ENCODE measurements around the gene PSMC5.

PSMC5 gene

DNA sequence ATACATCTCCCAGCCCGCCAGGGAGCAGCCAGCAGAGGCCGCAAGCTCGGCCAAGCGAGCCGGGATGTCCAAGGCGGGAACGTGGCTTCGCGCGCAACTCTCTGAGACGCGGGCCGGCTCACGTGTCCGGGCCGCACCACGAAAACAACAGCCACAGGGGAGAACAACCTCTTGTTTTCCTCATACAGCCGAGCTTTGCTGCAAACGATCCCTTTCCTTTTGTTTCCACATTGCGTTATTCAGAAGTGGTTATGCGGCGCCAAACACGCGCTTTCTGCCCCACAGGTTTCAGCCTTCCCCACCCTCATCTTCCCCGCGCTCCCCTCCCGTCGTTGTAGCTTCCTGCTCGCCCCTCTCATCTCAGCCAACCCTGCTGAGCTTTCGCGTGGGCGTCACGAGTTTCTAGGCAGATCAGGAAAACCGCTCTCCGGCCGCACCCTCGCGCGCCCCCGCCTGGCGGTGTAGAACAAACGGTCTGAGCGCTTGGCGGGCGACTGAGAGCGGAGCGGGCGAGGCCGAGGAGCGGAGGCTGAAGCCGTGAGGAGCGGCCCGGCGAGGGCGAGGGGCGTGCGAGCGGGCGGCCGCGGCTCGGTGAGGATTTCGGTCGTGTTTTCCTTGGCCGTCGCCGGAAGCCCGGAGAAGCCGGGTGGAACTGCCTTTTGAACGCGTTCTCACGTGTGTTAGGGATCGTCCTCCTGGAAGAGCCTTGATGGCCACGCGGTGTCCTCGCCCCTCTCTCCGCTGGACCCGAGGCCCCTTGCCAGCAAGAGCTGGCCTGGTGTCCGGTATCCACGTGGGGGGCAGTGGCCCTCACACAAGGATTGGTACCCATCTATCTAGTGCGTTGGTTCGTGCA is 21.8 kb downstream of the PSMC5 start:
- TF ChIP-seq, protein P1, sequence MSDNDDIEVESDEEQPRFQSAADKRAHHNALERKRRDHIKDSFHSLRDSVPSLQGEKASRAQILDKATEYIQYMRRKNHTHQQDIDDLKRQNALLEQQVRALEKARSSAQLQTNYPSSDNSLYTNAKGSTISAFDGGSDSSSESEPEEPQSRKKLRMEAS (IDR thresholded peaks at IDR 0.05): peak; percentile 100
- TF ChIP-seq TCF12 (IDR thresholded peaks at IDR 0.05; ENCODE audit: low read depth) (0 out of 2 replicates have a peak, but pooled peaks have one; percentile 40), CREB1 (IDR thresholded peaks at IDR 0.05; ENCODE audit: low read depth) (peak; percentile 87), CEBPB (IDR thresholded peaks at IDR 0.05) (no peak), EP300 (IDR thresholded peaks at IDR 0.05; ENCODE audit: borderline replicate concordance) (peak; percentile 17; the same call in 1 of the 2 replicates), TEAD4 (IDR thresholded peaks at IDR 0.05) (no peak), ZBTB7A (IDR thresholded peaks at IDR 0.05; ENCODE audit: low read depth) (no peak)
- TF ChIP-seq, protein P2, sequence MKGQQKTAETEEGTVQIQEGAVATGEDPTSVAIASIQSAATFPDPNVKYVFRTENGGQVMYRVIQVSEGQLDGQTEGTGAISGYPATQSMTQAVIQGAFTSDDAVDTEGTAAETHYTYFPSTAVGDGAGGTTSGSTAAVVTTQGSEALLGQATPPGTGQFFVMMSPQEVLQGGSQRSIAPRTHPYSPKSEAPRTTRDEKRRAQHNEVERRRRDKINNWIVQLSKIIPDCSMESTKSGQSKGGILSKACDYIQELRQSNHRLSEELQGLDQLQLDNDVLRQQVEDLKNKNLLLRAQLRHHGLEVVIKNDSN (IDR thresholded peaks at IDR 0.05): peak; percentile 93

DNA sequence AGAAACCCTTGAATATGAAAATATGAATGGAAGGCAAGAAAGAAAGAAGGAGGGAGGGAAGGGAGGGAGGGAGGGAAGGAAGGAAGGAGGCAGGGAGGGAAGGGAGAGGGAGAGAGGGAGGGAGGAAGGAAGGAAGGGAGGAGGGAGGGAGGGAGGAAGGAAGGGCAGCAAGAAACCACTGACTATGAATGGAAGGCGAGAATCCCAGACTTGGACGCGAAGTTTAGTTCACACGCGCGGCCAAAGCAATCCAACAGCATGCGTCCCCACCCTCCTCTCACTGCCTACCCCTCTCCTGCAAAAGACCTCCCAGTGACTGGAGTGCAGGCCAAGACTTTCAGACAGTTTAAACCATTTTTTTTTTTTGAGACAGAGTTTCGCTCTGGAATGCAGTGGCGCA is 23.2 kb downstream of the PSMC5 start:
- TF ChIP-seq RAD21 (IDR thresholded peaks at IDR 0.05; ENCODE audit: low read depth) (no peak), TEAD4 (IDR thresholded peaks at IDR 0.05) (no peak), CREB1 (IDR thresholded peaks at IDR 0.05; ENCODE audit: low read depth) (no peak), TAF1 (IDR thresholded peaks at IDR 0.05; ENCODE audit: low read depth) (no peak), TCF12 (IDR thresholded peaks at IDR 0.05; ENCODE audit: low read depth) (no peak), EP300 (IDR thresholded peaks at IDR 0.05; ENCODE audit: borderline replicate concordance) (no peak), NFIC (IDR thresholded peaks at IDR 0.05) (no peak), YY1 (IDR thresholded peaks at IDR 0.05; ENCODE audit: low read depth) (no peak), EGR1 (IDR thresholded peaks at IDR 0.05) (no peak)
- TF ChIP-seq, protein P2 (IDR thresholded peaks at IDR 0.05): no peak
- TF ChIP-seq, protein P3, sequence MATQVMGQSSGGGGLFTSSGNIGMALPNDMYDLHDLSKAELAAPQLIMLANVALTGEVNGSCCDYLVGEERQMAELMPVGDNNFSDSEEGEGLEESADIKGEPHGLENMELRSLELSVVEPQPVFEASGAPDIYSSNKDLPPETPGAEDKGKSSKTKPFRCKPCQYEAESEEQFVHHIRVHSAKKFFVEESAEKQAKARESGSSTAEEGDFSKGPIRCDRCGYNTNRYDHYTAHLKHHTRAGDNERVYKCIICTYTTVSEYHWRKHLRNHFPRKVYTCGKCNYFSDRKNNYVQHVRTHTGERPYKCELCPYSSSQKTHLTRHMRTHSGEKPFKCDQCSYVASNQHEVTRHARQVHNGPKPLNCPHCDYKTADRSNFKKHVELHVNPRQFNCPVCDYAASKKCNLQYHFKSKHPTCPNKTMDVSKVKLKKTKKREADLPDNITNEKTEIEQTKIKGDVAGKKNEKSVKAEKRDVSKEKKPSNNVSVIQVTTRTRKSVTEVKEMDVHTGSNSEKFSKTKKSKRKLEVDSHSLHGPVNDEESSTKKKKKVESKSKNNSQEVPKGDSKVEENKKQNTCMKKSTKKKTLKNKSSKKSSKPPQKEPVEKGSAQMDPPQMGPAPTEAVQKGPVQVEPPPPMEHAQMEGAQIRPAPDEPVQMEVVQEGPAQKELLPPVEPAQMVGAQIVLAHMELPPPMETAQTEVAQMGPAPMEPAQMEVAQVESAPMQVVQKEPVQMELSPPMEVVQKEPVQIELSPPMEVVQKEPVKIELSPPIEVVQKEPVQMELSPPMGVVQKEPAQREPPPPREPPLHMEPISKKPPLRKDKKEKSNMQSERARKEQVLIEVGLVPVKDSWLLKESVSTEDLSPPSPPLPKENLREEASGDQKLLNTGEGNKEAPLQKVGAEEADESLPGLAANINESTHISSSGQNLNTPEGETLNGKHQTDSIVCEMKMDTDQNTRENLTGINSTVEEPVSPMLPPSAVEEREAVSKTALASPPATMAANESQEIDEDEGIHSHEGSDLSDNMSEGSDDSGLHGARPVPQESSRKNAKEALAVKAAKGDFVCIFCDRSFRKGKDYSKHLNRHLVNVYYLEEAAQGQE (IDR thresholded peaks at IDR 0.05; ENCODE audit: low read depth): no peak

DNA sequence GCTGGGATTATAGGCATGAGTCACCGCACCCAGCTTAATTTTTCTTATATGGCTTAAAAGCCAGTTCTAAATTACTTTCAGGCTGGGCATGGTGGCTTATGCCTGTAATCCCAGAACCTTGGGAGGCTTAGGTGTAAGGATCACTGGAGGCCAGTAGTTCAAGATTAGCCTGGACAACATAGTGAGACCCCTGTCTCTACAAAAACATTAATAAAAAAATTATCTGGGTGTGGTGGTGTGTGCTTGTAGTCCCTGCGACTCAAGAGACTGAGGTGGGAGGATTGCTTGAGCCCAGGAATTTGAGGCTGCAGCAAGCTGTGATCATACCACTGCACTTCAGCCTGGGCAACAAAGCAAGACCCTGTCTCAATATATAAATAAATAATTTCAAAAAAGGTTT is 26.0 kb downstream of the PSMC5 start:
- TF ChIP-seq FOXM1 (IDR thresholded peaks at IDR 0.05; ENCODE audit: borderline replicate concordance, low read depth) (no peak), CREB1 (IDR thresholded peaks at IDR 0.05; ENCODE audit: low read depth) (no peak), YY1 (IDR thresholded peaks at IDR 0.05; ENCODE audit: low read depth) (no peak), NFIC (IDR thresholded peaks at IDR 0.05) (no peak), TEAD4 (IDR thresholded peaks at IDR 0.05) (no peak), EGR1 (IDR thresholded peaks at IDR 0.05) (no peak), CEBPB (IDR thresholded peaks at IDR 0.05) (no peak), RAD21 (IDR thresholded peaks at IDR 0.05; ENCODE audit: low read depth) (no peak), TCF12 (IDR thresholded peaks at IDR 0.05; ENCODE audit: low read depth) (no peak), ZBTB7A (IDR thresholded peaks at IDR 0.05; ENCODE audit: low read depth) (no peak), EP300 (IDR thresholded peaks at IDR 0.05; ENCODE audit: borderline replicate concordance) (no peak)
- TF ChIP-seq, protein P3 (IDR thresholded peaks at IDR 0.05; ENCODE audit: low read depth): no peak
- TF ChIP-seq, protein P1 (IDR thresholded peaks at IDR 0.05): no peak
- TF ChIP-seq, protein P2 (IDR thresholded peaks at IDR 0.05): no peak

DNA sequence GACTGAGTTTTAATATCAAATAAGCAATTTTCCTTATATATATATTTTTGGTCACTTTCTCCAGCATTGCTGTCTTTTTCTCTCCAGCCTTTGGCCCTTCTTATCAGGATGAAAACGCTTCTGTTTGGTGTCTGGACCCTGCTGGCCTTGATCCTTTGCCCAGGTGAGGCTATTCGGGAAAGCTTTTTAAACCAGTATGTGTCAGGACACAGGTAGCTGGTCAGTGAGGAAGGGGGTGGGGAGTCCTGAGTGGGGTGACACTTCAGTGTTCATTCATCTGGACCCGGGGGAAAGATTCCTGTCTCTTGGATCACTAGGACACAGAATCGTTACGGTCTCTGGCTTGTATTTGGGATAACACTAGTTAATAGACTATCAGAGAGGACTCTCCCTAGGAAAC is 27.5 kb downstream of the PSMC5 start:
- no peak for TF ChIP-seq NFIC (IDR thresholded peaks at IDR 0.05)
- no peak for TF ChIP-seq CEBPB (IDR thresholded peaks at IDR 0.05)
- TF ChIP-seq FOXM1 (IDR thresholded peaks at IDR 0.05; ENCODE audit: borderline replicate concordance, low read depth): no peak
- no peak for TF ChIP-seq EGR1 (IDR thresholded peaks at IDR 0.05)
- no peak for TF ChIP-seq RAD21 (IDR thresholded peaks at IDR 0.05; ENCODE audit: low read depth)
- no peak for TF ChIP-seq EP300 (IDR thresholded peaks at IDR 0.05; ENCODE audit: borderline replicate concordance)
- no peak for TF ChIP-seq CREB1 (IDR thresholded peaks at IDR 0.05; ENCODE audit: low read depth)
- TF ChIP-seq, protein P3 (IDR thresholded peaks at IDR 0.05; ENCODE audit: low read depth): no peak
- TF ChIP-seq, protein P2 (IDR thresholded peaks at IDR 0.05): no peak
- no peak for TF ChIP-seq TCF12 (IDR thresholded peaks at IDR 0.05; ENCODE audit: low read depth)
- TF ChIP-seq TEAD4 (IDR thresholded peaks at IDR 0.05): no peak
- TF ChIP-seq YY1 (IDR thresholded peaks at IDR 0.05; ENCODE audit: low read depth): no peak
- no peak for TF ChIP-seq TAF1 (IDR thresholded peaks at IDR 0.05; ENCODE audit: low read depth)
- TF ChIP-seq, protein P1 (IDR thresholded peaks at IDR 0.05): no peak
- TF ChIP-seq ZBTB7A (IDR thresholded peaks at IDR 0.05; ENCODE audit: low read depth): no peak
